ENCODE data around the gene CDC26.
"Not testable (repeated sequence)": the region's sequence is repeated elsewhere in the genome, so short reads cannot be mapped to it uniquely, and the experiment has no call there.

CDC26 gene

GRCh38 chr9:113275157-113276131, at the start of gene CDC26, which contains the start of gene PRPF4:
CDC26 (minus strand) TSS chr9:113275572; CDS start chr9:113272507, 3,065 bp downstream.
PRPF4 (plus strand) TSS chr9:113275658; CDS start chr9:113275744, 86 bp downstream.
- peak; percentile 91 for DNase-seq (ENCODE audit: low read depth)

GRCh38 chr9:113322671-113323070, 47.3 kb upstream of the CDC26 start:
- DNase-seq (ENCODE audit: low read depth) = no peak

- no peak for DNase-seq (ENCODE audit: low read depth)
Measured at GRCh38 chr9:113320051-113320450, 44.7 kb upstream of the CDC26 start.

GRCh38 chr9:113319054-113319453, 43.7 kb upstream of the CDC26 start:
- DNase-seq (ENCODE audit: low read depth) = no peak

- no peak for DNase-seq (ENCODE audit: low read depth)
Measured at GRCh38 chr9:113317777-113318176, 42.4 kb upstream of the CDC26 start.

GRCh38 chr9:113316030-113316429, 40.7 kb upstream of the CDC26 start:
- DNase-seq (ENCODE audit: low read depth) = no peak

- no peak for DNase-seq (ENCODE audit: low read depth)
Measured at GRCh38 chr9:113315231-113315630, 39.9 kb upstream of the CDC26 start.

GRCh38 chr9:113313261-113313660, 37.9 kb upstream of the CDC26 start:
- DNase-seq (ENCODE audit: low read depth) = no peak

GRCh38 chr9:113311961-113312360, 36.6 kb upstream of the CDC26 start:
- DNase-seq (ENCODE audit: low read depth) = no peak

- DNase-seq (ENCODE audit: low read depth) = no peak
Measured at GRCh38 chr9:113310538-113310937, 35.2 kb upstream of the CDC26 start.

GRCh38 chr9:113309204-113309813, 33.9 kb upstream of the CDC26 start:
- no peak for DNase-seq (ENCODE audit: low read depth)

GRCh38 chr9:113307396-113307975, 32.1 kb upstream of the CDC26 start:
- no peak for DNase-seq (ENCODE audit: low read depth)

GRCh38 chr9:113306566-113306965, 31.2 kb upstream of the CDC26 start:
- no peak for DNase-seq (ENCODE audit: low read depth)

GRCh38 chr9:113302792-113303418, 27.5 kb upstream of the CDC26 start, which contains the start of gene RNF183:
RNF183 (minus strand) TSS chr9:113303376; CDS start chr9:113298184, 5,192 bp downstream.
- no peak for DNase-seq (ENCODE audit: low read depth)

GRCh38 chr9:113301548-113301947, 26.2 kb upstream of the CDC26 start:
- DNase-seq (ENCODE audit: low read depth) = no peak

GRCh38 chr9:113299800-113300292, 24.5 kb upstream of the CDC26 start:
- no peak for DNase-seq (ENCODE audit: low read depth)

- no peak for DNase-seq (ENCODE audit: low read depth)
Measured at GRCh38 chr9:113298924-113299770, 23.8 kb upstream of the CDC26 start.

- DNase-seq (ENCODE audit: low read depth) = no peak
Measured at GRCh38 chr9:113298311-113298710, 22.9 kb upstream of the CDC26 start.

- no peak for DNase-seq (ENCODE audit: low read depth)
Measured at GRCh38 chr9:113296796-113297558, 21.6 kb upstream of the CDC26 start.

- not testable (repeated sequence) for DNase-seq (ENCODE audit: low read depth)
Measured at GRCh38 chr9:113296247-113296646, 20.9 kb upstream of the CDC26 start.
